SHP77 treated with DMSO at 0.1 percent for 48 hours (cell line): ENCODE results near the gene ARHGAP15.

ENCODE experiments used
- DNase-seq: peaks from one replicate; lab custom pipeline; 2025; lab: John Stamatoyannopoulos, UW

Gene ARHGAP15

DNA sequence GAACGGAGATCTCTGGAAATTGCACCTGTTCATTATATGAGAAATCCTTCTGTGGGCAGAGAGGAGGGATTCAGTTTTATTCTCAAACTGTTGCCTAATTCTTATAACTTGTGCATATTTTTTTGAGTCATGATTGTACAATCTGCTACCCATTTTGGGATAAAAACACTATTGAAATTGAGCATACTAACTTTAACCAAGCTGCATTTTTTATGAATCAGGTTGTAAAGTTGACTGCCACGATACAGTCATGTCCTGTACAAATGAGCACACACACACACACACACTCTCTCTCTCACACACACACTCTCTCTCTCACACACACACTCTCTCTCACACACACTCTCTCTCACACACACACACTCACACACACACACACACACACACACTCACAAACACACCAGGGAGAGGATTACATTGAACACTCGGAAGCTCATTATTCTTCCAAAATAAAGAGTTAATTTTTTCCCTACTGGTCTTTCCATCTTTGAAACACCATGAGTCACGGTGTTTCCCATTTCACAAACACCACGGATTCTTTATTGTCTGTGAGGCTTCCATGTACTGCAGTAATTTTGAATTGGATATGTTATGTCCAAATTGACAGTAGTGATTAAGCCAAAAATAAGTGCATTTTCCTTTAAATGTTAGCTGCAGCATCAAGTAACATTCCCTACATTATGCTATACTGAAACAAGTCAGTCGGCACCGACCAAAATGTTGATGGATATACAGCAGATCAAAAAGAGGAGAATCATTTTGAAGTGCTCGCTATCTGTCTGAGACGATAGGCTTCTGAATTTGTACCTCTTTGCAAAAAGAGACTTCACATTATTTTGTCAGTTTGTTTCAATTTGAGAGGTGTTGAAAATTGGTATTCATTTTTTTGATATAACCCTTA is 216.9 kb downstream of the ARHGAP15 start:
- DNase-seq: no peak

DNA sequence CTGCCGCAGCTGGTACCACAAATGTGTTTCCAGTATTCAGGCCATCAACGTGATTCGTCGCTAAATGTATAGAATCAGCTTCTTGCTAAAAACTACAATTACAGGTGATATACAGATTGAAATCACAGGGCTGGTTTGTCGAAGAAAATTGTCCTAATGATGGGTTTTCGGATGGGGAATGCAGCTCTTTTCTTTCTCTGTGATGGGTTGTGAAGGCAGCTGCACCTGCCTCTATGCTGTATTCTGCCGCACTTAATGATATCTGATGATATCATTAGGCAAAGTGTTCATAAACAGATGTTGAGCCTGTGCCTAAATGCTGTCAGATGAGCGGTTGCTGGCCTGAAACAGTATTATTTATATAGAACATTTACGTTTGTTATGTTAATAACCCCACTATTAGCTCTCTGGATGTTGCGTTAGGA is 218.1 kb downstream of the ARHGAP15 start:
- no peak for DNase-seq

DNA sequence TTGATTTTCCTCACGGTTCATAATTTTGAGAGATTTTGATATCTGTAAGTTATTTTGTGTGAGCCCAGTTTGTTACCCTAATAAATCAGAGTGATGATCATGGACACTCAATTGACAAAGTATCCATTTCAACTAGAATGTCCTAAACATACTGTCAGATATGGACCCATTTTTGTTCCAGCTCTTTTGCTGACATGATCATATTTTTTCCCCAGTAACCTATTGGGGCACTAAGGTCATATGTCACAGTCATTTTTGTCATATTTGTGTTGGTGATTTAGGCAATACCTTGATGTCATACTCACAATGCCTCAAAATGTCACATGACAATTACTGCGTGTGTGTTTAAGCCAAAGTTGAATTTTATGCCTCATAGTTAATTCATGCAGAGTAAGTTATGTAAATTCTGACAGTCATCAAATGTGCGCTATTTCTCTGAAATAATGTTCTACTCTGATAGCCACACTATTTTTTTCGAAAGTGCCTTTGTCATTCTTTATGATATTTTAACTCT is 218.7 kb downstream of the ARHGAP15 start:
- DNase-seq: no peak

DNA sequence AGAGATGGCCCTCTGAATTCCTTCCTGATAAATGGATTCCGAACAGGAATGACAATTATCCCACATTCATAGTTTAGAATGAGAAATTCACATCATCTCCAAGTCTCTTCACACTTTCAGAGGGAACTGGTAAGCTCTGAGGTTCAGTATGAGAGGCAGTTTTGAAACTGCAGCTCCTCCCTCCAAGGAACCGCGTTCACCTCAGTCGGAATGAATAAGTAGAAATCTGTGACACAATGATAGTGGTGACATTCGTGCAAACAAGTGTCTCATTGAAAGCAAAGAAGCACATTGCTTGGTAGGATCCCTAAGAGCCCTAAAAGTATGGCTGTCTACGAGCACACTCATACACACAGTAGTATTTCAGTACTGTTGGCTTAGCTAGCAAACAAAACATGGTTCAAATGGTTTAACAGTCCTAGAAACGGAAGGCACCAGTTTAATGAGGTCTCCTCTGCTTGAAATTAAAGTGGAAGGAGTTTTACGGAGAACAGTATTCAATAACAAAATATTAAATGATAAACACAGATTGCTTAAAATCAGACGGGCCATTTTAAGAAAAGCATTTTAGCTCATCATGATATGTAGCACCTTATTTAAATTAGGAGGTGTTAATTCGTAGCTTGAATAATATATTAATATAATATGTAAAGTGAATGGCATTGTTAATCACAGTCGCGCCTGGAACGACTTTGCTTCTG is 225.0 kb downstream of the ARHGAP15 start:
- DNase-seq: no peak

DNA sequence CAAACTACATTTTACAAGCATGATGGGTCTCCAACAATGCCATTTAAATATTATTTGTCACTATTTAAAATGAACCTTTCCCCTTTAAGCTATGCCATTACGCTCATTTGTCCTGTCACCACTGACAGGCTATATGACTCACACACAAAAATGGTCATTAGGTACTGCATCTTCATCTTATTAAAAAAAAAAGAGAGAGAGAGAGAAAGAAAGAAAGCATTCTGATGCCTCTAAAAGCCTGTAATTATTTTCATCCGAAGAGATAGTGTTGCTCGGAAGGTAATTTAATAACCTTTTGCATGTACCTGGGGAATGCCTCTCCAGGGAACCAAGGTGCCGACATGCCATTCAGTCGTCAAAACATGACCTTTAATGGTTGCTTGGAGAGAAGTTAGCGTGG is 226.7 kb downstream of the ARHGAP15 start:
- no peak for DNase-seq

DNA sequence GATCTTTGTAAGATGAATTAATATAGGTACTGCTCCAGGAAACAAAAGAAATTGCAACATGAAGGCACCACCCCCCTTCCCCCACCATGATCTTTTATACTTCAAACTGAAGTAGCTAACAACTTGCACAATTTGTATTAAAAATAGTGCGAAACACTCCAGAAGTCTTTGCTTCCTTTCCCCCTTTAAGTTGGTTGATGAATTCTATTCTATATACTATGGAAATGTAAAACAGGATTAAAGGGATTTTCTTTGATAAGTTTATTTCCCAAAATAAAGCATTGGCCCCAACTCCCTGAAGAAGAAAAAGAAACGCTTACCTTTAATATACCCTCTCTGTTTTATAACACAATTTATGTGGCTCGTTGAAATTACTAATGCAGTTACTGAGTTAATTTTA is 227.1 kb downstream of the ARHGAP15 start:
- DNase-seq: no peak

DNA sequence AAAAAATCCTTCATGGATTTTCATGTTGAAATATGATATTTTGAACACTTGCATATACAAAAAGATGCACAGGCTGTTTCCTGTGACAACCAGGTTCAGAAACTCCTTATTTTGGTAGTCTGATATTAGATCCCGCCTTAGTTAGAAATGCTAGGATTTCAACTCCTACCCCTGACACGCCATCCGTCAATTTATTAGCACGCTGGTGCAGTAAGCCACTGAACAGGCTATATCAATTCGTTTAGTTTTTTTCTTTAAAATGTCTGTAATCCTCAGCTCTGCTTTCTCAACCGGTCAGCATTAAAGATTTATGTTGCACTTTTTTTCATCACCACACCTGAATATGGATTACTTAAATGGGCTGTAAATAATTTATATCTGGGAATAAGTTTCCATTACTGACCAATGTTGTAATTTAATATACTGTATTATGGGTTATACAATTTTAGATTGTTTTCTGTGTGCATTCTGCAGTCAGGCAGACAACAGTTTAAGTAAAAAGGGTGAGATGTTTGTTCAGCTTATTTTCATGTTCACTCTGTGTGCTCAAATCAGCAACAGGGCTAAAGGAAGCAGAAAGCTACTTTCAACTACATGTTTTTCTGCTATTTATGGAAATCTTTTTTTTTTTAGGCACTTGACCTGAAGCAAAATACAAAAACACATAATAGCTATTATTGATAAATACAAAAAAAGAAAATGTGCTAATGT is 227.7 kb downstream of the ARHGAP15 start:
- no peak for DNase-seq

DNA sequence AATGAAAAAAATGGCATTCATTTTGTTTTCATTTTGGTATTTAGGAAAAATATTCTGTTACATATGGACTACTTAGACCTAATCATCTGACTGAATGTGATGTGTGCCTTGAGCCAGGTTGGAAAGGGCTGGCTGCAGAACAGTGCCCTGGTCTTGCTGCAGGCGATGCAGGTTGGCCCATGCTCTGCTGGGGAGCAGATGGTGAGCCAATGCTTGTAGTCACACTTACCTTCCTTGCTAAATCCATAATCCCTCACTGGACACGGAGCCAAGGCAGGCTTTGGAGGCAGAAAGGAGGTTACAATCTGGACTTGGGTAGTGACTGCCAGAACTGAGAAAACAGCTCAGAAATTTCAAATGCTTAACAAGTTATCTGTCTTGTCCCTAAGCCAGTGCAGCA is 228.7 kb downstream of the ARHGAP15 start:
- no peak for DNase-seq

DNA sequence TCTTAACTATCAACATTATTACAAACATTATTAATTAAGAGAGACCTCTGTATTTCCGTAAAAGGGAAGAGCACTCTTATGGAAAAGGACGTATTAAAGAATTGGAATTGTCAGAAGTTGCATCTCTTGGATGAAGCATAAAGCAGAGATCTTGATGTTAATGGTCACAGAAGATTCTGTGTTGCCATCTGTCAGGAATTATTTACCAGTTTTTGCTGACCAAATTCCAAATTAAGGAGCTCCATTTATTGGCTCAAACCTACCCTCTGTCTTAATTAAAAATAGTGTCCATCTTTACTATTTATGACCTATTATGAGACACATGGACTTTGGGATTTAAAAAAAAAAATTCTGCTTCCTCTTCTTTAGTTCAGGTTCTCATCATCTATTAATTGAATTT is 232.1 kb downstream of the ARHGAP15 start:
- no peak for DNase-seq

DNA sequence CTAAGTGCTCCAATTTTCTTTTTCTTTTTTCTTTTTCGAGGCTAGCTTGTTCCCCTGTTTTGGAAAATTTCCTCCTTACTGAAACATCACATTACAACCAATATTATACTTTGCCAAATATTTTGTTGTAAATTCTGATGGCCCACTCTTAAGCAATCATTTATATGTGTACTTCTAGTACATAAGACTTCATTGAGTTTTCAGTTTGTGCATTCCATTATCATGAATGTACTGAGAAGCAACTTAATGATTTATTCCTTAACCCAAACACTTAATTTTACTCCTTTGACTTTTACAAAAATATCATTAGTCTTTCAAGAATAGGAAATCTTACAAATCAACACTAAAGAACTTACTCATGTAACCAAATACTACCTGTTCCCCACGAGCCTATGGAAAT is 242.4 kb downstream of the ARHGAP15 start:
- DNase-seq: no peak

DNA sequence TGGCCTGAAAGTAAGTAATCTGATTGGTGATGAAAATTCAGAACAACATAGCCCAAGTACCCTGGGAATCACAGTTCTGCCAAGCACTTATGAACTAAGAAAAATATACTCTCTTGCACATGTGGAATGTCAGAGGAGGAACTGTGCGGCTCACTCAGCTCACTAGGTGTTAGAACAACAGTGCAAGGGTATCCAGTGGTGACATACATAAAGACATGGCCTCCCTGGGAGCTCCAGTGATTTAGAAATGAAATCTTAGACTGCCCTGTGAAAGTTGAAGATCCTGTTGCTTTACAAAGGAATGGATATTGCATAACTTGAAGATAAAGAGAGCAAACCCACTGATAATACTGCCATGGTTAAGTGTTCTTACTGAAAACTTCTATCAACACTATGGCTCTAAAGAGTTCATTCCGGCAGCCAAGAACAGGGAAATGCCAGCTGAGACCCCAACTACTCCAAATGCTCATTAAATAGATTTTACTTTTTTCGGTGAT is 246.2 kb downstream of the ARHGAP15 start:
- no peak for DNase-seq

DNA sequence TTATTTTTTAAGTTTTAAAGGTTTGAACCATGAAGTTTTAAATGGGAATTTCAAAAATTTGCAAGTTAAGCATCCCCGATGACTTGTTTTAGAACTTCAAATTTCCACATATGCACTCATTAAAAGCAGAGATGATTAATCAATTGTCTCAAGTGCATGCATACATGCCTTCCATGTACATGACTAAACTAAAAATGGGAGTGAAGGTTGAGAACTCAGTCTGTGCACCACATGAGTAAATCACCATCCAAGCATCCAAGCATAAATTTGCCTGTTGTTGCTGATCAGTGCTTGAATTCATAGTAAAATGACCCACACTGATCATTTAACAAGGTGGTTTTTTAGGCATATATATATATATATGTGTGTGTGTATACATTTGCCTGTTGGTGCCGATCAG is 249.8 kb downstream of the ARHGAP15 start:
- DNase-seq: no peak

DNA sequence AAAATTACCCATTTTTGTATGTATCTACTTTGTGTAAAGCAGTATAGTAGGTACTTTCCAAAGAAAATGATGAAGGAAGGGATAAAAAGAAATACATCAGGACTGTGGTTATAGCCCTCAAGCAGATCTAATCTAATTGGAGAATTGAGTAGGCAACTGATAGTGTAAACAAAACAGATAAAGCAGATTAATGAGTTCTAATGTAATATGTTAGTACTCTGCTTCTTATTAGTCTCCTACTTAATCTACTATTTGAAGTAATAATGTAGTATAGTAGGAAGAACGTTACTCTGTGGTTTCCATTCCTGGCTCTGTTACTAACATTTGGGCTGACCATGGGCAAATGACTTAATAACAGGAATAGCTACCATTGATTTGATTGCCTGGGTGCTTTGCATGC is 250.7 kb downstream of the ARHGAP15 start:
- no peak for DNase-seq

DNA sequence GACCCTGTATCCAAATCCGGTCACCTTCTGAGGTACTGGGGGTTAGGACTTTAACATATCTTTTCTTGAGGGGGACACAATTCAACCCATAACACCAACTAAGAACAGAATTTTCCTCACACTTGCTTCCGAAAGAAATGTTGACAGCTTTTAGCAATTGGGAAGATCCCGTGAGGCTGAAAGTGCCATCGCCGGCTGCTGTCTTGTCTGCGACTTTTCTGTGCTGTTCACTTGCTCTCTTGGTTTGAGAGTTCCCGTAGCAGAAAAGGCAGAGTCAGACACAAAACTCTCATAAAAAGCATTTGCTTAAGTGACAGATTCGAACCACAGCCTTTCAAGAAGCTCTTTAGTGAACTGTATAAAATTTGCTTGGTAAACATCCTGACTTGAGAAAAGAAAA is 253.4 kb downstream of the ARHGAP15 start:
- DNase-seq: no peak

DNA sequence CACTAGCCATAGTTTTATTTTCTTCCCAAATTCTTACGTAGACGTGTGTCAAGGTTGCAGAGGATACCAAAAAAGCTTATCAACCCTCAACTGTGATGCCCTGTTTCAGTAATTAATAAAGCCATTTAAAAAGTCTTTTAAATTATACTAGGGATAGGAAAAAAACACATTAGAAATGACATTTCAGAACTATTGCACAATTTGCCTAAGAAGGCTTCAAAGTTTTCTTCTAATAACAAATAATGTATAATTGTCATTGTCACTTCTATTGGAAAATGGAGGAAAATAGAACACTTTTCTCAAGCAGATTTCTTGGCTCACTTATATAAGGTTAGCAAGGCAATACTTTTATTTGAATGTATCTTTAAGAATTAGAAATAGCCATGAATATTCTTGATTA is 253.8 kb downstream of the ARHGAP15 start:
- DNase-seq: no peak

DNA sequence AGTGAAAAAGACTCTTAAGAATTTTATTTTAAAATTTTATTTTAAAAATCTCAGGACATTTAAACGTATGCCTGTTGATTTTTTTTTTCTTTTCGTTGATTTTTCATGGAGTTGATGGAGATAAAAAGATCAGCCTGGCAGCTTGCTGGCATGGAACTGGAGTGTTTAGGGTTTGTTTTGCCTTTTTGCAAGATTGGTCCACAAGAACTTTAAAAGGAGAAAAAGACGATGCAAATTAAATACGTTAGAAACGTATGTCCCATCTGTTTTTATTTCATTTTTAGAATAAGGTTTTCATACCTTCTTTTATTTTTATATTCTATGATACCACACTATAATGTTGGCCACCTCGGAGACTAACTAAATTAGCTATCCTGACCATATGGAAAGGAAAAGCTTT is 254.9 kb downstream of the ARHGAP15 start:
- DNase-seq: no peak

DNA sequence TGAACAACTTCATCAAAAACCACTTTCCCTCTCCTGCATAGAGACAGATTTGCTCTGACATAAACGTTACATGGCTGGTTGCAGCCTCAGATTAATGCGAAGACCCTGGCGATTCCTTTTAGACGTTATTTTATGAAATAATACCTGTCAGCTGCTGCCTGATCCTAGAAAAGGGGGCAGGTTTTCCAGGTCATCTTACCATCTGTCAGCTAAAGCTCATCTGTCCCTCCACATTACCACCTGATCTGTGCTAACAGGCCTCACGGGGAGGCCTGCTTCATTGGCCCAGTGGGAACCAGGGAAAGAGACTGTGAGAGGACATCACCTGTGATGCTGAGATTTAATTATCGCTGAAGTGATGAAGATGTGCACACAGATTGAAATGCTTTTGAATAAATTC is 261.0 kb downstream of the ARHGAP15 start:
- DNase-seq: no peak

DNA sequence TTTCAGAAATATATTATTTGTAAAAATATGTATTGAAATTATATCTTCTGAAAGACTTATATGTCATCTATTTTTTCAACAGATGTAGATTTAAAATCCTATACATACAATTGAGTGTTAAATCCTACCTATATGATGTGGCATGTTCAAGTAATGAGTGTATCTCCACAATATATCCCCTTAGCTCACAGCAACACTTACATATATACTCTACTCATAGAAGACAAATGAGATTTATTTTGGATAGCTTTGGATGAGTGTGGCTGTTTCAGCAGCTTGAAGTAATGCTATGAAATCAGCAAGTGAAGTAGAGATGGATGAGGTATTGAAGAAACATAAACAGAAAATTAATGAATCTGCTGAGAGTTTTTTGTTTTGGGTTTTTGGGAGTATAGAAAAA is 263.1 kb downstream of the ARHGAP15 start:
- DNase-seq: no peak

DNA sequence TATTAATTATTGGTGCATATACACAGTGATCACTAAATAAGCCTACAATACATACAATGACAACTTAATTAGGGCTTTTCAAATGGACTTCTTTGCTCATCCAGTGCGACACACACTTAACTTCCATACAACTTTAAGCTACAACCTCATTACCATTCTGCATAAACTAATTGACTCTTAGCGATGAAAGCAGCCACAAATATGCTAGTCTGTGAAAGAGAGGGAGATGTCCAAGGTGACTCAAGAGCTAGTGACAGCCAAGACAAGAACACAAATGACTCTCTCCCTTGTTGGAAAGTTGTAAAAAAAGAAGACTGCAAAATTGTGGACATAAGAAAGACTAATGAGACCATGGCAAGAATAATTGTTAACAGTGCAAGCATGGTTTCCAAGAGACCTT is 264.8 kb downstream of the ARHGAP15 start:
- no peak for DNase-seq

DNA sequence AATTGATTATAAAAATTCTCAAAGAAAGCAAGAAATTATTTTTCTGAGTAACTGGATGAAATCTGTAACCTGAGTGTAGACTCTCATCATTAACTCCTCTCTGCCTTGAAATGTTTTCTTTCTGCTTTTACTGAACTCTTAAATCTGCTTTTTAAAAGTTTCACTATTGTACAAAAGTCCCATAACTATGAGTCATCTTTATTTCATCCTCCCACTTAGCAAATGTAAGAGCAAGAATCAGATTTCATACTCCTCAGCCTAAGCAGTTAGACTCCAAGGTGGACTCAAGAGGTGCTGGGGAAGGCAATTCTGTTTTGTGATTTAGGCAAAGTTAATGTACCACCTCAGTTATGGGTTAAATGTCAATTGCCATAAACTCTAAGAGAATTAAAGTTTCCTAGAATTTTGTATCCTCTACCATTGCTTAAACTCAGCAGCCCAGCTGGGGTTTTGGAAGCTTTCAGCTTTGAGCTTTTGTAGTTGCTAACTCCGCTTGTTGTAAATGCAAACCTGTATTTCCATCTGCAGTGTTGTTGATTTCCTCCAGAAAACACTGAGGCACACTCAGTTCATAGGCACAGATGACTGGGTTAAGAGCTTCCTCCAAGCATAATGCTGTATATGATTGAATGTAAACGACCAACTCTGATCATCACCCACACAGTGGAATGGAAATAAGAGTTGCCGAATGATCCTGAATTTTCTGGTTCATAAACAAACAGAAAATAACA is 268.8 kb downstream of the ARHGAP15 start:
- DNase-seq: no peak

DNA sequence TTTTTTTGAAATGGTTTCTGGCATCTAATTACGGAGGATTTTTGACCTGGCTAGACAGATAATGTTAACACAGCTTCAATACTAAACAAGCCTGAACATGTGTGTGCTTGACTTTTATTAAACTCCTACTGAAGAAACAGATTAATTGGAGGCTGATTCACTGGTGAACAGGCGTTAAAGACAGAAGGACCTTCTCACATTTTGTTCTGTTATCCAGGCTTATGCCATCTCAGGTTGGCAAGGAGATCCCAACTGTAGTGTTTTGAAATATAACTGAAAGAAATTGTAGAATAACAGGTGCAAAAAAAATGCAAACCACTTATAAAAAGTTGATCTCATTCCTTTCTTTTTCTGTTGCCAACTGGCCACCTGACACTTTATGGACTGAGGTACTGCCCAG is 269.6 kb downstream of the ARHGAP15 start:
- DNase-seq: no peak

DNA sequence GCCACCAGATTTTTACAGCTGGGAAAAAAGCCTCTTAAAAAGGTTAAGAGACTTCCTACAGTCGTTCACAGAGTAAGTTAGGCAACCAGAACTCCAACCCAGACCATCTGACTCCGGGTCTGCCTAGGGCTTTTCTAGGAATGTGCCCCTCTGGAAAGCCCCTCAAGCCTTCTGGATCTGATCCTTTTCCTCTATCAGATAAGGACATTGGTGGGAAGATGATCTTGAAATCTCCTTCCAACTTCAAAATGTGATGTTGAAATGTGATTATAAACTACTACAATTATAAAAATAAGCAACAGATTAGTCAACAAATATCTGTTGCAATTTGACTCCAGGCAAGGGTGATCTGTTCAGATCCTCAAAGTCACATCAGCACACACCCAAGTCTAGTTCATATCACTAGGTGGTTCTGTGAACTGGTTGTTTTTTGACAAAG is 270.4 kb downstream of the ARHGAP15 start:
- DNase-seq: no peak
